ENCODE results near the gene CSNK2A2.

CSNK2A2 gene

DNA sequence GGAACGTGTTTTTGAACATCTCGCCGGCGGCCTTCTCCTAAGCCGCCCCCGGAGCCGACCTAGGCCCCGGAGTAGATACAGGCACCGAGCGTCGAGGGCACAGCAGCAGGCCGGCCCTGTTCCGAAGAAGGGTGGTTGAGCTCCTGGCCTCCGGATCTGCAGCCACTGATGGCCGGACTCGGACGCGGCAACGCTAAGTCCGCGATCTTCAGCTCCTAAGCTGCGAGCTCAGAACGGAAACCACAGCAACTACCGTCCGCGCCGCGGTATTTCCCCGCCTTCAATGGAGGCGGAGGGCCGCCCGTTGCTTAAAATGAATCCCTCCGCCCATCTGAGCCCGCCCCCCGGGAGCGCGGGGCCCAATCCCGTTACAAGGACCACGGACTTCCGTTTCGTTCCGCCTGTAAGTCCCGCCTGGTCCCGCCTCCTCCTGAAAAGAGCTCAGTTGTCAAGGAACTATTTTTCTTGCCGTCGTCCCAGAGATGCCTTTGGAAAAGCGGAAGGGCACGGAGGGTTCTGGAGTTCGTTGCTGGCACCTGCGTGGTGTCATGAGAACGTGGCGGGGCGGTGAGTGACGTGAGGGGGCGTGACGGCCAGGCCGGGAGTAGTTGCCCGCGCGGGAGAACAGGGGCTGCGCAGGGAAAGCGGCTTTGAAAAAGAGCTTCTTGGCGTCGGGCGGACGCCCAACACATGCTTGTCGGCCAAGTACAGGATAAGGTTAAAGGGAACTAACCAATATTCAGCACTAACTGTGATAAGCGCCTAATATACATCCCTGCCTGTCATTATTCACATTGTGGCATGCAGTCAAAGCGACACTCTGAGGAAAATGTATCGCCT is 68.6 kb downstream of the CSNK2A2 start, which contains the start of gene CFAP20:
TSS of gene CFAP20 (minus strand) at position 285 of the 840 bp plus-strand sequence. CDS start at position 19, 266 bp downstream.
- DNase-seq, result peak; percentile 98

DNA sequence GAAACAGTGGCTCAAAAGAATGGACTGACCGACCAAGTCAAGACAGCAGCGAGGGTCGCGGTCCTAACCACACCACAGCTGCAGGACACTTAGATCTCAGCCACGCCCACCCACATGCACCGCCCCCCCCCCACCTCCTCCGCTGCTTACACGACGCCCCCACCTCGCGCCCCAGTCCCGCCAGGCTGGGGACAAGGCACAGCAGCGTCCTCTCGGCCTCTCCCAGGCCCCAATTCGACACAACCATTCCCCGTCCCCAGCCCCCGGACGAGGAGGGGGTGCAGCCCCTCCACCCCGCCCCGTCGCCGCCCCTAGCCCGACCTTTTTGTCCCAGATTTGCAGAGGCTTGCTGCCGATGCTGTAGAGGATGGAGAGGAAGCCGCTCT is 69.2 kb downstream of the CSNK2A2 start:
- no peak for DNase-seq

DNA sequence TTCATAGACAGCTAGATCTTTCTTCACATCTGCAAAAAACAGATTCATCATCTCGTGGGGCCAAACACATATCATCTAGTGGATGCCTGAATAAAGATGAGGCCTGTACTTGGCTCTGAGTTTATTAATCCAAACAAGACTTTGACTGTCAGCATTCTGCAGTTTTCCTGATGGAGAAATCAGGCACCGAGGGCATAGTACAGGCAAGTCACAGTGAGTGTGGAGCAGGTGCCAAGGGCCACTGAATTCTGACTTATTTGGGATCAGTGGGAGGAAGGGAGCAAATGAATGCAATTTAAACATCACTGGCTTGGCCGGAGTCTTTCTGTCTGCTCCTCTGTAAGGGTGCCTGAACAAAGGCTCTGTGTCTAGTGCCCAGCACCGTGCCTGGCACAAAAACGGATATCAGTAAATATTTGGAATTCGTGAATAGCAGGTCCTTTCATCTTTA is 69.7 kb downstream of the CSNK2A2 start:
- peak; percentile 20 for DNase-seq

GRCh38 chr16:58127634-58128033 is 70.3 kb downstream of the CSNK2A2 start:
- DNase-seq, result no peak

GRCh38 chr16:58127033-58127556 is 70.8 kb downstream of the CSNK2A2 start:
- DNase-seq, result peak; percentile 80

- no peak for DNase-seq
Observed at GRCh38 chr16:58126451-58126961, 71.4 kb downstream of the CSNK2A2 start.

DNA sequence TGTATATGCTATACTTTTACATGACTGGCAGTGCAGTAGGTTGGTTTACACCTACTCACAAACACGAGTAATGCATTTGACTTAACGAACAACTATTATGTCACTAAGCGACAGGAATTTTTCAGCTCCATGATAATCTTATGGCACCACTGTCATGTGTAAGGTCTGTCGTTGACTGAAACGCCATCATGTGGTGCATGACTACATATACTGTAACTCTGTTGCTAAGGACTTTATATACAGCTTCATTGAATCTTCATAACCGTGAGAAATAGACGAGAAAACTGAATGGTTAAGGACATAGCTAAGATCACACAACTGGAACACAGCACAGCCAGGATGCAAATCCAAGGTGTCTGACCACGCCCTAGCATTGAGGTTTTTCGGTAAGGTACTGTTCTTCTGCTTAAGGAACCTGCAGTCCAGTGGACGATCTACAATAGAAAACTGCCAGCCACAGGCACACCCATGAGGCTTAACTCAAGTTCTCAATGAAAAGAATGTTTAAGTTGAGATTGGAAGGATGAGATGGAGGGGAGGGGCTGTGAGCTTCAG is 72.0 kb downstream of the CSNK2A2 start:
- DNase-seq, result peak; percentile 13

DNA sequence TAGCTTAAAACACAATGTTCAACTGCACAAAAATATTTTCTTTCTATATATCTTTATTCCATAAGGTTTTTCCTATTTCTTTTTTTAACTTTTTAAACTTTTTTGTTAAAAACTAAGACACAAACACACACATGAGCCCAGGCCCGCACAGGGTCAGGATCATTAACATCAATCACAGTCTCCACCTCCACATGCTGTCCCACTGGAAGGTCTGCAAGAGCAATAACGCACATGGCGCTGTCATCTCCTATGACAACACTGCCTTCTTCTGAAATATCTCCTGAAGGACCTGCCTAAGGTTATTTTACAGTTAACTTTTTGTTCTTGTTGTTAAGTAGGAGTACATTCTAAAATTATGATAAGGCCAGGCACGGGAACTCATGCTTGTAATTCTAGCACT is 72.9 kb downstream of the CSNK2A2 start:
- DNase-seq, result no peak

DNA sequence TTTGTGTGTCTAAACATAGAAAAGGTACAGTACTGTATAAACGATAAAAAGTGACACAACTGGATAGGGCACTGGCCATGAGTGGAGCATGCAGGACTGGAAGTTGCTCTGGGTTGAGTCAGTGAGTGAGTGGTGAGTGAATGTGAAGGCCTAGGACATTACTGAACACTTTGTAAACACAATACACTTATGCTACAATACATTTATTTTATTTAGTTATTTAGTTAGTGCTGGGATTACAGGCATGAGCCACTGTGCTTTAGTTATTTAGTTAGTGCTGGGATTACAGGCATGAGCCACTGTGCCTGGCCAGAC is 73.3 kb downstream of the CSNK2A2 start:
- no peak for DNase-seq

DNA sequence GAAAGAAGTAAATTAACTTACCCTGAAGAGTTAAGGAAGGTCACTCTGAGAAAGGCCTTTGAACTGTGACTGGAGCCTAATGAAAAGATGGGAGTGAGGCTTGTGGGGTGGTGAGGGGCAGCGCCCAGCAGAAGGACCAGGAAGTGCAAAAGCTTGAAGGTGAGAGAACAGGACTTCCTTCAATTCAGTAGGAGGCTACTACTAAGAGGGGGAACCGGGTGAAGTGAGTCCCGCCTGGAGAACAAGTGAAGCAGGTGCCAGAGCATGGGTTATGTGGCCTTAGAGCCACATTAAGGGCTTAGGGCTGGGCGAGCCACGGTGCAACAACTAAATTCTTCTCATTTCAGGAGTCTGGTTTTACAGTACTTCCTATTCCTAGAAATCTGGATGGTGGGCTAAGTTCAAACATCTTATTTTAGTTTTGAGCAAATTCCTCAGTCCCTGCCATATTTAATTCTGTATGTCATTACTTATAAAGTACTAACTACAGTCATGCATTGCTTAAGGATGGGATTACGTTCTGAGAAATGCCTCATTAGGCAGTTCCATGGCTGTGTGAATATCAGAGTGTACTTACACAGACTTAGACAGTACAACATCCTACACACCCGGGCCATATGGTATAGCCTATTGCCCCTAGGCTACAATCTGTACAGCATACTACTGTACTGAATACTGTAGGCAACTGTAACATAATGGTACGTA is 73.9 kb downstream of the CSNK2A2 start:
- no peak for DNase-seq

GRCh38 chr16:58121132-58121531 is 76.8 kb downstream of the CSNK2A2 start:
- DNase-seq, result no peak

- DNase-seq, result no peak
Observed at GRCh38 chr16:58120234-58120633, 77.7 kb downstream of the CSNK2A2 start.

- no peak for DNase-seq
Observed at GRCh38 chr16:58119509-58119845, 78.4 kb downstream of the CSNK2A2 start.

GRCh38 chr16:58118801-58119508 is 79.0 kb downstream of the CSNK2A2 start:
- no peak for DNase-seq

- no peak for DNase-seq
Observed at GRCh38 chr16:58116529-58116928, 81.4 kb downstream of the CSNK2A2 start.

GRCh38 chr16:58116081-58116480 is 81.8 kb downstream of the CSNK2A2 start:
- DNase-seq, result no peak

GRCh38 chr16:58114827-58115825 is 82.8 kb downstream of the CSNK2A2 start:
- DNase-seq, result no peak

DNA sequence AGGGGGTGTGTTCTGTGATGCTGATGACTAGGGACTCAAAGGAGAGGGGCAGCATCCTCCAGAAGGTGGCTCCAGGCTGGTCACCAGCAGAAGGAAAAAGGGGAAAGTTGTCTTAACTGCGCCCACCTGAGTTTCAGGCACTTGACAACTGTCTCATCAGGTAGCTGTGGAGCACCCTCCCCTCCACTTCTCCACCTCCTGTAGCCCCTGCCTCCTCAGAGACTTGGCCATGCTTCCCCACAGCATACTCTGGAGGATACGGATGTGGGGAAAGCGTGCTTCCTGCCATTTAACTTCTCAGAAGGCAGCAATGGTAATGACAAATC is 86.6 kb downstream of the CSNK2A2 start:
- DNase-seq, result no peak

DNA sequence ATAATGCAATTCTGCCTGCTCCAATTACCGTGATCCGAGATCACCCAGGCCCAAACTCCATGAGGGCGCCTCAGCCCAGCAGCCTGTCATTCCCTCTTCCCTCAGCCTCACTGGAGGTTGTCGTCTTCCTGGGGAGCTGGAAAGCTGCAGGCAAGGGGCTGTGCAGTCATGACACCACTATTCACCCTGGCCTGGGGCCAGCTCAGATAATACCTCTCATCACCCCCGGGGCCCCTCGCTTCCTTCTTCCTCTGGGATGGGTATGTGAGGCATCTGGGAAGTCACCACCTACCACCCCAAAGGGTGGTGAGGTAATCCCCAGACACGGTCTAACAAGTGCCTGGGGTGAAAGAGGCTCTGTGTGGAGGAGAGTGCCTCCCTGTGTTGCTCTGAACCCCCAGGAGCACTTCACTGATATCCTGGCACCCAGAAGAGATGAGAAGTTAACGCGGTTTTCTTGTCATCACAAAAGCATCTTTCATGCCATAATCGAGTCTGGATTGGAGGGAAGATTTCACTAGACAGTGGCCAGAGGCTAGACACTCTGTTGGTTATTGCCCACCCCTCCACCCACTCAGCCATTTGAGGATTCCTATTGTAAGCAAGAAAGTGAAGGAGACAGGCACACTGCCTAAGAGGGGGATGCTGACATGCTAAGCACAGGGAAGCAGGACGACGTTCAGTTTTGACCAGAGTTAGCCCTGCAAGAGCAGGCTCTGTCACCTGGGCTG is 87.2 kb downstream of the CSNK2A2 start:
- DNase-seq, result no peak

DNA sequence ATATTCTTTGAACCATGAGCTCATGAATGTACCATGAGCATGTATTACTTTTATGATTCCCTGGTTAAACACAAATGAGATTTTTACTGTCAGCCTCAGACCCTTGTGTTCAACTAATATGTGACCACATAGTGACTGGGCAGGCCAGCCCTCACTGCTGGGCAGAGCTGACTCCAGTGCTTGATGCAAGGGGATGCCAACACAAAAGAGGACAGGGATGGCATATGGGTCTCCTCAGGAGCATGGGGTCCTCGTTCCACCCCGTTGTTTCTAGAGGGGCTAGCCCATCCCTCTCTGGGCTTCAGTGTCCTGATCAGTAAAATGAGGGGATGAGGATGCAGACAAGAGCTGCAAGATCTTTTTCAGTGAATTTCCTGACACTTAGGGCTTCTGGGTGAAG is 88.0 kb downstream of the CSNK2A2 start:
- DNase-seq, result no peak

- DNase-seq, result no peak
Observed at GRCh38 chr16:58109330-58109729, 88.6 kb downstream of the CSNK2A2 start.
